ENCODE measurements around the gene HAVCR2. TPM values are rescaled to one million over a fixed set of nuclear protein-coding genes. Genes with fewer than 3 reads are reported as not detected.

The HAVCR2 gene
- total and polyA plus RNA-seq, 9 of the 15 experiments (the other 6 are each of a cell fraction or from before 2014, with no cell fraction given) = 0.04 to 0.11 (median 0.06) TPM; not detected in 5

DNA sequence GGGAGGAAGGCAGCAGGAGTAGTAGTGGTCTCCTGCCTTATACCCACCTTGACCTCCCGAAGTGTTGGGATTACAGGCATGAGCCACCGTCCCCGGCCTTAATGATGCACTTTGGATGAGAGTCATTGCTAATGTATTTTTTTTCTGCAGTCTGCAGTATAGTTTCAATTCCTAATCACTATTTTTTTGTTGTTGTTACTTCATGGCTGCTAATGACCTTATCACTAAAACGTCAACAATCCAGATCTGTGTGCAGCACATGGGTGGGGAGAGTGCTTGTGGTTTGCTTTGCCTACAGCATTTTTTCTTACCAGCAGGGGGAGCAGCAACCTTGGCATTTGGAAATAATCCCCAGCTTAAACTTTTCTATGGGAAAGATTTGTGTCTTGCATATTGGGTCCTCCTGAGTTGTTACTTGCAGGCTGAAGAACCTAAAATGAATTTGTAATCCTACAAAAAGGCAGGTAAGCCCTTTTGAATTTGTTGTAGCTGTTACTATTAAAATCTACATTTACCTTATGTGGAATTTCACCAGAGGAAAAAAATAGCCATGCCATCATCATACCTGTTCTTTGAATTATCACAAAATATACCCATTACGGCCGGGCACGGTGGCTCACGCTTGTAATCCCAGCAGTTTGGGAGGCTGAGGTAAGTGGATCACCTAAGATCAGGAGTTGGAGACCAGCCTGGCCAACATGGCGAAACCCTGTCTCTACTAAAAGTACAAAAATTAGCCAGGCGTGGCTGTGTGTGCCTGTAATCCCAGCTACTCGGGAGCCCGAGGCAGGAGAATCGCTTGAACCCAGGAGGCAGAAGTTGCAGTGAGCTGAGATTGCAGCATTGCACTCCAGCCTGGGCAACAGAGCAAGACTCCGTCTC is 40.1 kb upstream of the HAVCR2 start (continued):
- TF ChIP-seq, protein P1, sequence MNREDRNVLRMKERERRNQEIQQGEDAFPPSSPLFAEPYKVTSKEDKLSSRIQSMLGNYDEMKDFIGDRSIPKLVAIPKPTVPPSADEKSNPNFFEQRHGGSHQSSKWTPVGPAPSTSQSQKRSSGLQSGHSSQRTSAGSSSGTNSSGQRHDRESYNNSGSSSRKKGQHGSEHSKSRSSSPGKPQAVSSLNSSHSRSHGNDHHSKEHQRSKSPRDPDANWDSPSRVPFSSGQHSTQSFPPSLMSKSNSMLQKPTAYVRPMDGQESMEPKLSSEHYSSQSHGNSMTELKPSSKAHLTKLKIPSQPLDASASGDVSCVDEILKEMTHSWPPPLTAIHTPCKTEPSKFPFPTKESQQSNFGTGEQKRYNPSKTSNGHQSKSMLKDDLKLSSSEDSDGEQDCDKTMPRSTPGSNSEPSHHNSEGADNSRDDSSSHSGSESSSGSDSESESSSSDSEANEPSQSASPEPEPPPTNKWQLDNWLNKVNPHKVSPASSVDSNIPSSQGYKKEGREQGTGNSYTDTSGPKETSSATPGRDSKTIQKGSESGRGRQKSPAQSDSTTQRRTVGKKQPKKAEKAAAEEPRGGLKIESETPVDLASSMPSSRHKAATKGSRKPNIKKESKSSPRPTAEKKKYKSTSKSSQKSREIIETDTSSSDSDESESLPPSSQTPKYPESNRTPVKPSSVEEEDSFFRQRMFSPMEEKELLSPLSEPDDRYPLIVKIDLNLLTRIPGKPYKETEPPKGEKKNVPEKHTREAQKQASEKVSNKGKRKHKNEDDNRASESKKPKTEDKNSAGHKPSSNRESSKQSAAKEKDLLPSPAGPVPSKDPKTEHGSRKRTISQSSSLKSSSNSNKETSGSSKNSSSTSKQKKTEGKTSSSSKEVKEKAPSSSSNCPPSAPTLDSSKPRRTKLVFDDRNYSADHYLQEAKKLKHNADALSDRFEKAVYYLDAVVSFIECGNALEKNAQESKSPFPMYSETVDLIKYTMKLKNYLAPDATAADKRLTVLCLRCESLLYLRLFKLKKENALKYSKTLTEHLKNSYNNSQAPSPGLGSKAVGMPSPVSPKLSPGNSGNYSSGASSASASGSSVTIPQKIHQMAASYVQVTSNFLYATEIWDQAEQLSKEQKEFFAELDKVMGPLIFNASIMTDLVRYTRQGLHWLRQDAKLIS (CRISPR knock-in tag; IDR thresholded peaks at IDR 0.05) = no peak
- TF ChIP-seq L3MBTL2 (IDR thresholded peaks at IDR 0.05) (peak; percentile 70), FOXJ2 (tag; IDR thresholded peaks at IDR 0.05) (peak; percentile 73; the same call in 1 of the 2 replicates), SIN3B (IDR thresholded peaks at IDR 0.05; ENCODE audit: low read depth) (no peak), U2AF2 (optimal IDR thresholded peaks at IDR 0.05; ENCODE audit: low read depth, low read length) (no peak), MAZ (CRISPR knock-in tag; conservative IDR thresholded peaks at IDR 0.05 in 1 of 2, IDR thresholded peaks at IDR 0.05 in 1 of 2) (peak in 1 of 2 experiments; percentile 36; a peak in 1 of 4 replicates), SOX6 (IDR thresholded peaks at IDR 0.05) (0 out of 2 replicates have a peak, but pooled peaks have one; percentile 23), ZNF507 (tag; conservative IDR thresholded peaks at IDR 0.05) (no peak), GABPB2 (CRISPR knock-in tag; conservative IDR thresholded peaks at IDR 0.05) (no peak), RBM14 (IDR thresholded peaks at IDR 0.05; ENCODE audit: borderline replicate concordance, insufficient read depth, low read depth, low read length) (no peak), ERF (CRISPR knock-in tag; IDR thresholded peaks at IDR 0.05) (no peak), ZNF224 (CRISPR knock-in tag; IDR thresholded peaks at IDR 0.05) (no peak), CHCHD3 (CRISPR knock-in tag; IDR thresholded peaks at IDR 0.05) (no peak), ZNF431 (CRISPR knock-in tag; IDR thresholded peaks at IDR 0.05) (no peak), MNT (conservative IDR thresholded peaks at IDR 0.05) (peak; percentile 41 to 49; a peak in 1 of 4 replicates), SRF (CRISPR knock-in tag; IDR thresholded peaks at IDR 0.05) (no peak), ZNF280B (CRISPR knock-in tag; IDR thresholded peaks at IDR 0.05) (no peak)
- TF ChIP-seq, protein P2, sequence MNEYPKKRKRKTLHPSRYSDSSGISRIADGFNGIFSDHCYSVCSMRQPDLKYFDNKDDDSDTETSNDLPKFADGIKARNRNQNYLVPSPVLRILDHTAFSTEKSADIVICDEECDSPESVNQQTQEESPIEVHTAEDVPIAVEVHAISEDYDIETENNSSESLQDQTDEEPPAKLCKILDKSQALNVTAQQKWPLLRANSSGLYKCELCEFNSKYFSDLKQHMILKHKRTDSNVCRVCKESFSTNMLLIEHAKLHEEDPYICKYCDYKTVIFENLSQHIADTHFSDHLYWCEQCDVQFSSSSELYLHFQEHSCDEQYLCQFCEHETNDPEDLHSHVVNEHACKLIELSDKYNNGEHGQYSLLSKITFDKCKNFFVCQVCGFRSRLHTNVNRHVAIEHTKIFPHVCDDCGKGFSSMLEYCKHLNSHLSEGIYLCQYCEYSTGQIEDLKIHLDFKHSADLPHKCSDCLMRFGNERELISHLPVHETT (CRISPR knock-in tag; conservative IDR thresholded peaks at IDR 0.05 in 1 of 2, IDR thresholded peaks at IDR 0.05 in 1 of 2) = no peak

All from K562 (cell line).